Measurements from ENCODE around the gene IL3RA.
"Not testable (repeated sequence)": the region's sequence is repeated elsewhere in the genome, so short reads cannot be mapped to it uniquely, and the experiment has no call there.

The IL3RA gene

GRCh38 chrX:1423215-1423614 is 86.6 kb downstream of the IL3RA start:
- no peak for DNase-seq (ENCODE audit: low read depth in 2 of 3, low spot score in 1 of 3)

- no peak for DNase-seq (ENCODE audit: low read depth in 2 of 3, low spot score in 1 of 3)
These were observed 87.7 kb downstream of the IL3RA start for GRCh38 chrX:1424147-1424851.

GRCh38 chrX:1425381-1425780 is 88.8 kb downstream of the IL3RA start:
- DNase-seq (ENCODE audit: low read depth in 2 of 3, low spot score in 1 of 3) = no peak

- DNase-seq (ENCODE audit: low read depth in 2 of 3, low spot score in 1 of 3) = not testable (repeated sequence)
These were observed 89.7 kb downstream of the IL3RA start for GRCh38 chrX:1426321-1426720.

GRCh38 chrX:1427756-1428155 is 91.2 kb downstream of the IL3RA start:
- DNase-seq (ENCODE audit: low read depth in 2 of 3, low spot score in 1 of 3) = no peak

- no peak for DNase-seq (ENCODE audit: low read depth in 2 of 3, low spot score in 1 of 3)
These were observed 93.9 kb downstream of the IL3RA start for GRCh38 chrX:1430451-1430850.

All from stimulated activated CD4-positive, alpha-beta T cell treated with anti-CD3 and anti-CD28 coated beads, Interleukin-12 subunit alpha, Interleukin-12 subunit beta, amount 100 ng/mL, for 48 hours (primary cell).